Measurements from ENCODE around the gene FMN2. TPM values are rescaled to one million over a fixed set of nuclear protein-coding genes. Genes with fewer than 3 reads are reported as not detected.

The FMN2 gene
- total RNA-seq, 1 donor: 11.2 TPM

DNA sequence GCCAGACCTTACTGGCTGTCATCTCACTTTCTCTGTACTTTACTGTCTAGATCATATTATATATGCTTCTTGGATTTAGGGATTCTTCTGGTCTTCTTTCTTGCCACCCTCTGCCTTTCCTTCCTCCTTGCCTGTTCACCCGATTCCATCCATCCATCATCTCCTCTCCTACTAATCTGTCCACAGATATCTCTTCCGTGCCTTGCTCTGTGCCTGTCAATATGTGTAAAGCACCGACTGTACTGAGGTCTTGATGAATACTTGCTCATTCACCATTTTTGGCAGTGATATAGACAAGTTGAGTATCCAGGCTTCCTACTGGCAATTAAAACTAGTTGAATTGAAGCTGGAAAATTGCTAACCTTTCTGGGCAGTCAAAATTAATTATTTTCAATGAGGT is 8.1 kb downstream of the FMN2 start:
- Histone ChIP-seq H3K27me3 (ENCODE audit: insufficient read depth, low read length) (no peaks in the 10 kb centered on the region), H3K4me1 (ENCODE audit: insufficient read depth, low read length) (peaks cover 43% of the 10 kb centered on the region), H3K4me2 (ENCODE audit: insufficient read depth, low read length) (peak overlapping the region; percentile 49), H2AFZ (ENCODE audit: low read length) (no peak overlapping the region), H3K79me2 (ENCODE audit: insufficient read depth, low read length) (peaks cover 75% of the 10 kb centered on the region), H3K9me3 (ENCODE audit: low read depth, low read length) (no peaks in the 10 kb centered on the region), H3K36me3 (ENCODE audit: insufficient read depth, low read length) (no peaks in the 10 kb centered on the region), H4K20me1 (ENCODE audit: insufficient read depth, low read length) (no peaks in the 10 kb centered on the region), H3K4me3 (ENCODE audit: insufficient read depth, low read length) (peak overlapping the region; percentile 24), H3K27ac (ENCODE audit: low read depth, low read length) (peak overlapping the region; percentile 66)
- TF ChIP-seq, protein P1, sequence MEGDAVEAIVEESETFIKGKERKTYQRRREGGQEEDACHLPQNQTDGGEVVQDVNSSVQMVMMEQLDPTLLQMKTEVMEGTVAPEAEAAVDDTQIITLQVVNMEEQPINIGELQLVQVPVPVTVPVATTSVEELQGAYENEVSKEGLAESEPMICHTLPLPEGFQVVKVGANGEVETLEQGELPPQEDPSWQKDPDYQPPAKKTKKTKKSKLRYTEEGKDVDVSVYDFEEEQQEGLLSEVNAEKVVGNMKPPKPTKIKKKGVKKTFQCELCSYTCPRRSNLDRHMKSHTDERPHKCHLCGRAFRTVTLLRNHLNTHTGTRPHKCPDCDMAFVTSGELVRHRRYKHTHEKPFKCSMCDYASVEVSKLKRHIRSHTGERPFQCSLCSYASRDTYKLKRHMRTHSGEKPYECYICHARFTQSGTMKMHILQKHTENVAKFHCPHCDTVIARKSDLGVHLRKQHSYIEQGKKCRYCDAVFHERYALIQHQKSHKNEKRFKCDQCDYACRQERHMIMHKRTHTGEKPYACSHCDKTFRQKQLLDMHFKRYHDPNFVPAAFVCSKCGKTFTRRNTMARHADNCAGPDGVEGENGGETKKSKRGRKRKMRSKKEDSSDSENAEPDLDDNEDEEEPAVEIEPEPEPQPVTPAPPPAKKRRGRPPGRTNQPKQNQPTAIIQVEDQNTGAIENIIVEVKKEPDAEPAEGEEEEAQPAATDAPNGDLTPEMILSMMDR (IDR thresholded peaks at IDR 0.05; ENCODE audit: extremely low read depth, low read depth, low read length): no peak
- peak; percentile 50 for DNase-seq (ENCODE audit: insufficient read length, low spot score, missing footprints)

DNA sequence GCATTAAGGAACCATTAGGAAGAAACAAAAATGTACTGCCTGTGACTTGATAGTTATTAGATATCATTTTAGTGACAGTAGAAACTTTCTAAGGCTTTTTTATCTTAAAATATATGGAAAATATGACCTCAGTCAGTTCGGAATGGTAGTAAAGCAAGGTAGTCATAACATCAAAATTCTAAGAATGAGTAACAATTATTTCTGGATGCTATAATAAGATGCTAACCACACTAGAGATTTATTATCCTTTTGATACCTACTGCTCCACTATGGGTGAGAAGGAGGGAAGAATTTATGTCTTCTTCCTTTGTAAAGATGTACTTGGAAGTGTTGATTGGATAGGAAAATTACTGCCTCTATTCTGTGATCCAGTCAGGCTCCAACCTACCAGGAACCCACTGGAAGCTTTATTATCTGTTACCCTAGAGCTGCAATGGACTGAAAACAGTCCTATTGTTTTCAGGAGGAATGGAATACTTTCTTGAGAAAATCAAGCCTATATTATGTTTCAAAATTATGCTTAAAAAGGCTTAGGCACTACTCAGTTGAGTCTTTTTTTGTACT is 8.8 kb downstream of the FMN2 start:
- Histone ChIP-seq H3K4me3 (ENCODE audit: insufficient read depth, low read length) (no peak overlapping the region), H3K79me2 (ENCODE audit: insufficient read depth, low read length) (peaks cover 73% of the 10 kb centered on the region)

GRCh38 chr1:240101306-240101705 is 9.6 kb downstream of the FMN2 start:
- TF ChIP-seq, protein P1 (IDR thresholded peaks at IDR 0.05; ENCODE audit: extremely low read depth, low read depth, low read length): no peak
- H3K79me2 ChIP-seq (ENCODE audit: insufficient read depth, low read length): peaks cover 69% of the 10 kb centered on the region
- H3K4me3 ChIP-seq (ENCODE audit: insufficient read depth, low read length): peak overlapping the region; percentile 1
- peaks cover 35% of the 10 kb centered on the region for H3K4me1 ChIP-seq (ENCODE audit: insufficient read depth, low read length)
- H4K20me1 ChIP-seq (ENCODE audit: insufficient read depth, low read length): no peaks in the 10 kb centered on the region
- peak overlapping the region; percentile 61 for H3K27ac ChIP-seq (ENCODE audit: low read depth, low read length)
- no peaks in the 10 kb centered on the region for H3K27me3 ChIP-seq (ENCODE audit: insufficient read depth, low read length)
- no peak overlapping the region for H2AFZ ChIP-seq (ENCODE audit: low read length)
- no peaks in the 10 kb centered on the region for H3K36me3 ChIP-seq (ENCODE audit: insufficient read depth, low read length)
- H3K4me2 ChIP-seq (ENCODE audit: insufficient read depth, low read length): peak overlapping the region; percentile 49
- DNase-seq (ENCODE audit: insufficient read length, low spot score, missing footprints): no peak
- no peaks in the 10 kb centered on the region for H3K9me3 ChIP-seq (ENCODE audit: low read depth, low read length)

More for the DNA sequence above, 8.8 kb downstream of the FMN2 start:
- no peaks in the 10 kb centered on the region for H4K20me1 ChIP-seq (ENCODE audit: insufficient read depth, low read length)
- H3K27me3 ChIP-seq (ENCODE audit: insufficient read depth, low read length): no peaks in the 10 kb centered on the region
- DNase-seq (ENCODE audit: insufficient read length, low spot score, missing footprints): peak; percentile 85
- no peak overlapping the region for H2AFZ ChIP-seq (ENCODE audit: low read length)
- H3K36me3 ChIP-seq (ENCODE audit: insufficient read depth, low read length): no peaks in the 10 kb centered on the region
- no peaks in the 10 kb centered on the region for H3K9me3 ChIP-seq (ENCODE audit: low read depth, low read length)
- H3K4me1 ChIP-seq (ENCODE audit: insufficient read depth, low read length): peaks cover 42% of the 10 kb centered on the region
- TF ChIP-seq, protein P1 (IDR thresholded peaks at IDR 0.05; ENCODE audit: extremely low read depth, low read depth, low read length): no peak
- peak overlapping the region; percentile 49 for H3K4me2 ChIP-seq (ENCODE audit: insufficient read depth, low read length)
- peak overlapping the region; percentile 66 for H3K27ac ChIP-seq (ENCODE audit: low read depth, low read length)

- Histone ChIP-seq H3K27ac (ENCODE audit: low read depth, low read length) (peak overlapping the region; percentile 61), H2AFZ (ENCODE audit: low read length) (no peak overlapping the region), H4K20me1 (ENCODE audit: insufficient read depth, low read length) (no peaks in the 10 kb centered on the region), H3K4me3 (ENCODE audit: insufficient read depth, low read length) (peak overlapping the region; percentile 1), H3K79me2 (ENCODE audit: insufficient read depth, low read length) (peaks cover 67% of the 10 kb centered on the region), H3K4me2 (ENCODE audit: insufficient read depth, low read length) (peak overlapping the region; percentile 49), H3K9me3 (ENCODE audit: low read depth, low read length) (no peaks in the 10 kb centered on the region), H3K27me3 (ENCODE audit: insufficient read depth, low read length) (no peaks in the 10 kb centered on the region), H3K36me3 (ENCODE audit: insufficient read depth, low read length) (no peaks in the 10 kb centered on the region), H3K4me1 (ENCODE audit: insufficient read depth, low read length) (peaks cover 31% of the 10 kb centered on the region)
- TF ChIP-seq, protein P1 (IDR thresholded peaks at IDR 0.05; ENCODE audit: extremely low read depth, low read depth, low read length): no peak
- peak; percentile 51 for DNase-seq (ENCODE audit: insufficient read length, low spot score, missing footprints)
Measured at GRCh38 chr1:240101737-240102136, 10.1 kb downstream of the FMN2 start.
